PFSK-1 (cell line): ENCODE data around the gene CYS1.

ENCODE experiments used
- FOXP2 ChIP-seq: optimal IDR thresholded peaks from 2 replicates; pipeline ENCODE3; 2011; ENCODE audit warnings: borderline replicate concordance, control low read depth, inconsistent platforms; ENCODE audit not compliant: insufficient read depth; ENCODE audit errors: extremely low read length, extremely low read depth
- POLR2AphosphoS5 ChIP-seq: IDR thresholded peaks from 2 replicates; pipeline ENCODE4 v1.6.1; 2012; ENCODE audit warnings: low read depth, mild to moderate bottlenecking, control low read depth, low read length, moderate library complexity
- SIN3A ChIP-seq: IDR thresholded peaks from 2 replicates; pipeline ENCODE4 v1.6.1; 2012; ENCODE audit warnings: mild to moderate bottlenecking, low read length, moderate library complexity, borderline replicate concordance; ENCODE audit not compliant: insufficient read depth
- TAF1 ChIP-seq: IDR thresholded peaks from 2 replicates; pipeline ENCODE4 v1.6.1; 2012; ENCODE audit warnings: low read length, control low read depth, borderline replicate concordance; ENCODE audit not compliant: insufficient read depth
- TF ChIP-seq, protein P1 (sequence below), 2 experiments: IDR thresholded peaks; 2 replicates each; pipeline versions ENCODE4 v1.6.1 to v1.8.0; 2011 to 2012; ENCODE audit warnings: low read depth in 2 of 2, low read length in 2 of 2, control low read depth in 1 of 2, inconsistent platforms in 1 of 2, mild to moderate bottlenecking in 1 of 2, moderate library complexity in 1 of 2; ENCODE audit not compliant: insufficient read depth in 1 of 2

DNA sequence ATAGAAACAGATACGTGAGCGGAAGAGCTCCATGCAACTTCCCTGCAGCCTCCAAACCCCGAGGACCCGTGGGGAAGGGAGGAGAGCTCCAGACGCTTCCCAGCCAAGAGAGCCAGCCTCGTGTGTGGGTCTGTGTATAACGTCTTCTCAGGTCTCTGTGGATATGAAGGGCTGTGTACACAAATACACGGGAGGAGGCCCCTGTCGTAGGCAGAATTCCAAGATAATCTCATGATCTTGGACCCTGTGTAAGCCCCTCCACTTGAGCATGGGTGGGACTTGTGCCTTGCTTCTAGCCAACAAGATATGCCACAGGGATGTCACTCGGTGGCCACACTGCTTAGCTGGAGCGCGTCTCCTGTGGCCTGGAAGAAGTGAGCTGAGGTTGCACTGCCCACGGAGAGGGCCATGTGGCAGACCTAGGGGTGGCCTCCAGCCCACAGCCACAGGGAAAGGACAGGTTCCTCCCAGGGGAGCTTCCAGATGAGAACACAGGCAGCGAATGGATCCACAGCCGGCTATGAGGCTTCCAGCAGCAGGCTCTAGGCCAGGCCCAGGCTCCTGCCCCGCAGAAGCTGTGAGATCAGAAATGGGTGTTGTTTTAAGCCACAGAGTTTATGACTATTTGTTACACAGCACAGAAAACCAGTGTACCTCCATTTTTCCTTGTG is 52.4 kb downstream of the CYS1 start:
- TF ChIP-seq POLR2AphosphoS5, result no peak
- TF ChIP-seq, protein P1, sequence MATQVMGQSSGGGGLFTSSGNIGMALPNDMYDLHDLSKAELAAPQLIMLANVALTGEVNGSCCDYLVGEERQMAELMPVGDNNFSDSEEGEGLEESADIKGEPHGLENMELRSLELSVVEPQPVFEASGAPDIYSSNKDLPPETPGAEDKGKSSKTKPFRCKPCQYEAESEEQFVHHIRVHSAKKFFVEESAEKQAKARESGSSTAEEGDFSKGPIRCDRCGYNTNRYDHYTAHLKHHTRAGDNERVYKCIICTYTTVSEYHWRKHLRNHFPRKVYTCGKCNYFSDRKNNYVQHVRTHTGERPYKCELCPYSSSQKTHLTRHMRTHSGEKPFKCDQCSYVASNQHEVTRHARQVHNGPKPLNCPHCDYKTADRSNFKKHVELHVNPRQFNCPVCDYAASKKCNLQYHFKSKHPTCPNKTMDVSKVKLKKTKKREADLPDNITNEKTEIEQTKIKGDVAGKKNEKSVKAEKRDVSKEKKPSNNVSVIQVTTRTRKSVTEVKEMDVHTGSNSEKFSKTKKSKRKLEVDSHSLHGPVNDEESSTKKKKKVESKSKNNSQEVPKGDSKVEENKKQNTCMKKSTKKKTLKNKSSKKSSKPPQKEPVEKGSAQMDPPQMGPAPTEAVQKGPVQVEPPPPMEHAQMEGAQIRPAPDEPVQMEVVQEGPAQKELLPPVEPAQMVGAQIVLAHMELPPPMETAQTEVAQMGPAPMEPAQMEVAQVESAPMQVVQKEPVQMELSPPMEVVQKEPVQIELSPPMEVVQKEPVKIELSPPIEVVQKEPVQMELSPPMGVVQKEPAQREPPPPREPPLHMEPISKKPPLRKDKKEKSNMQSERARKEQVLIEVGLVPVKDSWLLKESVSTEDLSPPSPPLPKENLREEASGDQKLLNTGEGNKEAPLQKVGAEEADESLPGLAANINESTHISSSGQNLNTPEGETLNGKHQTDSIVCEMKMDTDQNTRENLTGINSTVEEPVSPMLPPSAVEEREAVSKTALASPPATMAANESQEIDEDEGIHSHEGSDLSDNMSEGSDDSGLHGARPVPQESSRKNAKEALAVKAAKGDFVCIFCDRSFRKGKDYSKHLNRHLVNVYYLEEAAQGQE (IDR thresholded peaks at IDR 0.05; ENCODE audit: insufficient read depth in 1 of 2, low read depth in 2 of 2, low read length in 2 of 2), result no peak
- no peak for TF ChIP-seq SIN3A
- TF ChIP-seq TAF1, result no peak
- TF ChIP-seq FOXP2, result no peak
